D721Med (cell line): ENCODE data around the gene CDYL.

Experiments
- DNase-seq: peaks from one replicate; pipeline ENCODE4 v3.0.0; 2011; ENCODE audit warnings: low spot score; ENCODE audit not compliant: insufficient read length
- FAIRE-seq: peaks from 2 replicates; lab custom pipeline; 2011; peaks lifted over from hg19 to GRCh38; lab: Jason Lieb, UNC
- CTCF ChIP-seq: IDR thresholded peaks from 2 replicates; pipeline ENCODE4 v1.5.1; 2012; ENCODE audit warnings: mild to moderate bottlenecking, control low read depth; ENCODE audit not compliant: insufficient read depth; ENCODE audit errors: missing control alignments

Gene CDYL

GRCh38 chr6:4950076-4950475 is 173.9 kb downstream of the CDYL start:
- DNase-seq (no peak), FAIRE-seq (no peak)
- no peak for TF ChIP-seq CTCF

GRCh38 chr6:4950836-4951533 is 174.8 kb downstream of the CDYL start:
- DNase-seq: no peak
- FAIRE-seq: no peak
- TF ChIP-seq CTCF: no peak

GRCh38 chr6:4953440-4953839 is 177.2 kb downstream of the CDYL start:
- no peak for TF ChIP-seq CTCF
- FAIRE-seq (no peak), DNase-seq (no peak)

GRCh38 chr6:4956625-4957024 is 180.4 kb downstream of the CDYL start:
- DNase-seq (no peak), FAIRE-seq (no peak)
- no peak for TF ChIP-seq CTCF

GRCh38 chr6:4957521-4958231 is 181.5 kb downstream of the CDYL start:
- FAIRE-seq (no peak), DNase-seq (no peak)
- peak; percentile 8 for TF ChIP-seq CTCF

- DNase-seq (no peak), FAIRE-seq (no peak)
- no peak for TF ChIP-seq CTCF
Observed at GRCh38 chr6:4958624-4959023, 182.4 kb downstream of the CDYL start.
